HG02678 (cell line): ENCODE measurements around the gene MAP3K12.
A peak's percentile ranks its signal among the peaks of the same experiment; 100 is the strongest.

Experiments
- ATAC-seq: cut with Tn5 transposase; IDR thresholded peaks from one replicate; pipeline ENCODE4 v1.9.1; 2021; ENCODE audit warnings: mild to moderate bottlenecking, moderate library complexity; ENCODE audit not compliant: unreplicated experiment

Gene MAP3K12

GRCh38 chr12:53508534-53509170 lies 9.4 kb upstream of the MAP3K12 start:
- ATAC-seq, result peak; percentile 93

DNA sequence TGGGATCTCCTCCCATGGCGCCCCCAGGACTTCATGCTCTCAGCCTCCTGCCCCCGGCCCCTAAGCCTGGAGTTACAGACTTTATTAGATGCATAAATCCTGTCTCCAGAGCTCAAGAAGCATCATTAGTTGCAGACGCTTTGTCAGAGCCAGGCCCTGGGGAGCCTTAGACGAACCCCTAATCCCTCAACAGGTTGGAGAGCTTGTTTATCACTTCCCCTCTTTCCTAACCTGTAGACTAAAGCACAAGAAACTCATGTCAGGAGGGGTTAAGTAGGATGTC lies 8.3 kb upstream of the MAP3K12 start:
- no peak for ATAC-seq

DNA sequence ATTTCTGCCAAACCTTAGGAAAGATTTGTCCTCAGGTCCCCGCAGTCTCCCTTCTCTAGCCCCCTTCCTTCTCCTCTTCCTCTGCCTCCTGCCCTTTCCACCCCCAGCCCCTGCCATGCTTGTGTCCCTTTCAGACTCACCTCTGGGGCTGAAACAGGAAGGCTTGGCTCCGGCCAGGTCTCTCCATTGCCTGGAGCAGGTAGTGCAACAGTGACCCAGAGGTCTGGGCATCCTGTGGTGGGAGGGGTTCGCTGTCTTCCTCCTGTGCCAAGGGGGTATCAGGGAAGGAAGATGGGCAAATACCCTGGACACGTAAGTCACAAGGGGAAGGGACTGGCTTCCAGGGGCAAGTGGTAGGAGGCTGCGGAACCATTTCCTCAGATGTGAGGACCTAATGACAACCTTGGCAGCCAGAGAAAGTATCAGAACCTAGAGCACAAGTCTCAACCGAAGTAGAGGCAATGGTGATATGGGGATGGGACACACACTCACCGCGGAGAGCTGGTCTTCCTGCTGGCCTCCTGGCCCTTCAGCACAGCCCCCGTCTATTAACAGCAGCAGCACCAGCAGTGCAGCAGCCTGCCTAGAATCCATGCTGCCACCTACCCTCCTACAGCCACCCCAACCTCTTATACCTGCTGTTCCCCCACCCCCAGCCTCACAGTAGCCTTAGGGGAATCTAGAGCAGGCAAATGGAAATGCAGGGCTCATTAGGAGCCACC lies 7.8 kb upstream of the MAP3K12 start, which contains the start of gene NPFF:
NPFF (minus strand) TSS at position 604 of the 722 bp plus-strand sequence; CDS start at position 594, 10 bp downstream.
- no peak for ATAC-seq

GRCh38 chr12:53506450-53506785 lies 7.2 kb upstream of the MAP3K12 start:
- ATAC-seq, result no peak

DNA sequence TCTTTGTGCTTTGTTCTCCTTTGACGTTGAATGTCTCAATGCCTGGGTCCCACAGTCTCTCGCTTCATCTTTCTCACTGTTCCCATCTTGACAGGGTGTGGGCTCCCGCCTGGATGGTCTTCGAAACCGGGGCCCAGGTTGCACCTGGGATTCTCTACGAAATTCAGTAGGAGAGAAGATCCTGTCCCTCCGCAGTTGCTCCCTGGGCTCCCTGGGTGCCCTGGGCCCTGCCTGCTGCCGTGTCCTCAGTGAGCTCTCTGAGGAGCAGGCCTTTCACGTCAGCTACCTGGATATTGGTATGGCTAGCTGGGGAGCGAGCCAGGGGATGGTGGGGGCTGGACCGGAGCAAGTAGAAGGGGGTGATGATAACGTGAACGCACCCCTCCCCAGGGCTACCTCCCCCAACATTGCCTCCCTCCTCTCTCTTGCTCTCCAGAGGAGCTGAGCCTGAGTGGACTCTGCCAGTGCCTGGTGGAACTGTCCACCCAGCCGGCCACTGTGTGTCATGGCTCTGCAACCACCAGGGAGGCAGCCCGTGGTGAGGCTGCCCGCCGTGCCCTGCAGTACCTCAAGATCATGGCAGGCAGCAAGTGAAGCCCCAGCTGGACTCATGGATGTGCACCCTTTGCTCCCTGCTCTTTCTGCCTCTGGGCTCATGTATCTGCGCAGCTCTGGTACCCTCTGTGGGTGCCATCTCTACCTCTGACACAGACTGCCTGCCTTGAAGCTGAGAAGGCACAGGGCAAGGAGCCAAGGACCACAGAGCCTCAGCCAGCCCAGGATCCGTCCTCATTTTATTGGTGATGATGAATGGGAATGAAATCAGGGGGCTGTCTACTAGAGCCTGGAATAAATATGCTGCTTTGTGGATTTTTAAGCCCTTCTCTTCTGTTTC lies 6.5 kb upstream of the MAP3K12 start:
- ATAC-seq, result no peak

DNA sequence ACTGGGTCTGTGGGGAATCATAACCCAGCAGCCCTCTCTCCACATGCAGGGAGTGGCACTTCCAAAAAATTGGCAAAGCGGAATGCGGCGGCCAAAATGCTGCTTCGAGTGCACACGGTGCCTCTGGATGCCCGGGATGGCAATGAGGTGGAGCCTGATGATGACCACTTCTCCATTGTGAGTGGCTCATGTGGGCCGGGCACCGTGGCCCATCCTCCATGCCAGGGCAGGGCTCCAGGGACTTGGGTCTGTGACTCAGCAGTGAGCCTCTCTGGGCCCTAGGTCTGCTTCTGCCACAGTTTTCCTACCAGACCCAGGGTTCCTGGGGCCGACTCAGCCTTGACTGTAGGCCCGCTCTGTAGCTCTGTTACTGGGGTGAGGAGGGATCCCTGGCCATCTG lies 5.8 kb upstream of the MAP3K12 start:
- no peak for ATAC-seq

DNA sequence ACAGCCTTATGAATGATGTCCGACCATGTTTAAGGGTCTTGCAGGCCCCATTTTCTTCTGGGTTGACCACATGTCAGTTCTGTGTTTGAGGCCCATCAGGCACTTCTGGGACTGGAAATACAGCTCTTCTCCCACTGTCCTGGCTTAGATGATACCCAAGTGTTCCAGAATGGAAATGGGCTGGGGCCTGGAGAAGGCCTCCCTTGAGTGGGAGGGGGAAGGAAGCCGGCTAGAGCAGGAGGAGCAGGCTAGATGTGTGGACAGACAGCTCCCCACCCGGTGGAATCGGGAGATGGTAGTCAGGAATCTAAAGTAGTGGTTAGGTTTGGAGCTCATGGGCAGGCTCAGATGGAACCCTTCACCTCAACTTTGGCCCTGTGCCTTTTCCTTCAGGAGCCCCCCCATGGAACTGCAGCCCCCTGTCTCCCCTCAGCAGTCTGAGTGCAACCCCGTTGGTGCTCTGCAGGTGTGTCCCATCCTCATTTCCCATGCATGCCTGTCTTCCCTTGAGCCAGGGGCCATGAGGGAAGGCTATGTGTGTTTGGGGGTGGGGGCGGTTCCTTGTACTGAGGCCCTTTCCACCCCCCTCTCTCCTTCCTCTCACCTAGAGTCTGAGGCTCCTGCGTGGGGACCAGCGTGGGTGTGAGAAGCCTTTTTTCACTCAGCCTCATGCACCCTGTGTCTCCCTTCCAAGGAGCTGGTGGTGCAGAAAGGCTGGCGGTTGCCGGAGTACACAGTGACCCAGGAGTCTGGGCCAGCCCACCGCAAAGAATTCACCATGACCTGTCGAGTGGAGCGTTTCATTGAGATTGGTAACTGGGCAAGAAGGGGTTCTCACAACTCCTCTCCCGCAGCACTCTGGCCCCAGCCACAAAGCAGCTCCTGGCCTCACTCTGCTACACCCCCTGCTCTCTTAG lies 5.0 kb upstream of the MAP3K12 start:
- no peak for ATAC-seq

- no peak for ATAC-seq
Observed at GRCh38 chr12:53502983-53503728, 3.9 kb upstream of the MAP3K12 start.

DNA sequence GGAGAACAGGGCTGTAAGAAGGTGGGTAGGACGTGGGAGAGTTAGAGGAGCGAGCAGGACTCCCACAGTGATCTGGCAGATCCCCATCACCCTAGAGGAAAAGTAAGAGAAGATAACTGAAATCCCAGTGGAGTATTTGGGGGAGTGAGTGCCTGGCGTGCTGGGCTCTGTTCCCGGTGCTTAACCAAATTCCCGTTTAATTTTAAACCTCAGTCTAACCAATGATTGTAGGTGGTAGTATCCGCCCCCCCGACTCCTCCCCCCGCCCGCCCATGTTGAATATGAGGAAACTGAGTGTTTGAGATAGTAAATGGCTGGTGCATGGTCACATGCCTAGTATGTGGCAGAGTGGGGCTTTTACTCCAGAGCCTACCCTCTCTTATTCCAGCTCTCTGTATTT lies 3.1 kb upstream of the MAP3K12 start:
- no peak for ATAC-seq

- no peak for ATAC-seq
Observed at GRCh38 chr12:53501615-53502181, 2.4 kb upstream of the MAP3K12 start.

DNA sequence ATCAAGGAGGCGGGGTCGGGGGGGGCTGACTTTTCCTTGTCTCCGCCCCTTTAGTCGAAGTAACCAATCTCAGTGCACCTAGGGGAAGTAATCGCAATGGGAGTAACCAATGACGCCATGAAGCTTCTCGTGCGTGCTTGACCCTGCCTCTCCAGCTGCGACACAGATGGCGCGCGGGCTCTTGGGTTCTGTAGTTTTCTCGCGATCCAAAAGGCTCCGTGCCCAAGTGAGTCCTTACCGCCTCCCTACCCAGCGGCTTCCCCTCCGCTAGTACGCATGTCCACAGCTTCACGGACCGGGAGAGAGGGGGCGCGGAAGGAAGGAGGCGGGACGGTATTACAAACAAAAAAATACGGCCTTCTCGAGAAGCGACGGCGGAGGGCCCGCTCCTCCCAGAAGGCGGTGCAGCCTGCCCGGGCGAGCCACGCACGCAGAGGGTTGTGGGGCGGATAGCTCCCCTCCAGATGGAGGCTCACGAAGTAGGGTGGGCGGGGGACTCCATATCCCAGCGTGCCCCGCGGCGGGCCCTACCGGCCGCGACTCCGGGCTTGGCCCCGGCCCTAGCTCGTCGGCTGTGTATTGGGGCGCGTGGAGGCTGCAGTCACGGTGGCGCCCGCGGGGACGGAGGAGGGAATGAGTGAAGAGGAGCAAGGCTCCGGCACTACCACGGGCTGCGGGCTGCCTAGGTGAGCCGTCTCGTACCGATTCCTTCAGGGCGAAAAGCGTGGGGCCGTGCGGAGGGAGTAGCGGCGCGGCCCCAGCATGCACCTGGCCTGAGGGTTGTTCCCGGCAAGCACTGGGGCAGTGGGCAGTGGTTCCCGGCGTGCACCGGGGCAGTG lies 1.7 kb upstream of the MAP3K12 start, which contains the start of gene TARBP2:
TARBP2 (plus strand) TSS at position 508 of the 839 bp plus-strand sequence; CDS start at position 634, 126 bp downstream.
- ATAC-seq, result peak; percentile 76

- ATAC-seq, result no peak
Observed at GRCh38 chr12:53500142-53500775, 1.0 kb upstream of the MAP3K12 start.

DNA sequence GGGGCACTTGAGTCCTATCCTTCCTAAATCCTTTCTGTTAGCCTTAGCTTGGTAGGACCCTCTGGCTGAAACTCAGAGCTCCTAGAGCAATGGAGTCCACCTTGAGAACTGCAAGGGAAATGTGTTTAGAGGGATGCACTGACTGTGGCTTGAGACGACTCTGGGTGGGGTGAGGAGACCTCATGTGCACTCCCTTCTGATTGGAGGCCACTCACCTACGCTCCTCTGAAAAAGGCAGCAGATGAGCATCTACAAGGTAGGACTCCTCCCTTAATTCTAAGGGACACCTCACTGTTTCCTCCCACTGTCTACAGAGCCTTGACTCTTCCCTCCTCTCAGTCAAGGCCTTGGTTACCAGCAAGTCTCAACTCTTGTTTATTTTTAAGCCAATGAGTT lies 1.0 kb downstream of the MAP3K12 start:
- ATAC-seq, result no peak

DNA sequence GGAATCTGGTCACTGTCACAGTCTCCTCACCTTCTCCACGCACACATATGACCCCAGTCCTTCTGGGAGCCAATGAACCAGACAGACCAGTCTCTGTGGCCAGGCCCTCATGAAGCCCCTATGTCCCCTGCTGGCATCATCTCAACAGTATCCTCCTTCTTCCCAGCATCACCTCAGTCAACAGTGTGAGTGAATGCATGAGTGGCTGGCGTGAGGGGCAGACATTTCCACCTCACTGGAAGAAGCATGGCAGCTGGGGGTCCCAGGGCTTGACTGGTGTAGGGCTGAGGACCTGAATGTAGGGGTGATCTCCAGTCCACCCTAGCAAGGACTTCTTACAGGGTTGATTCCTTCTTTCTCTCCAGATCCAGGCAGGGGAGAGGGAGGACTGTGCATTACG lies 1.8 kb downstream of the MAP3K12 start:
- no peak for ATAC-seq

- no peak for ATAC-seq
Observed at GRCh38 chr12:53496752-53497032, 2.6 kb downstream of the MAP3K12 start.

- ATAC-seq, result no peak
Observed at GRCh38 chr12:53495903-53496751, 3.1 kb downstream of the MAP3K12 start.

GRCh38 chr12:53493610-53494391 lies 5.5 kb downstream of the MAP3K12 start:
- ATAC-seq, result no peak
